HepG2 (cell line): ENCODE data around the gene PLP1.

Experiments
- CTCF ChIP-seq: sonication (generic); formaldehyde crosslinking; IDR thresholded peaks from 2 replicates; pipeline ENCODE4 v1.5.0; 2020; ENCODE audit warnings: mild to moderate bottlenecking, missing genetic modification reagents, moderate library complexity
- GRHL1 ChIP-seq: sonication (generic); formaldehyde crosslinking; conservative IDR thresholded peaks from 2 replicates; pipeline ENCODE4 v1.8.0; 2022; ENCODE audit warnings: missing genetic modification reagents
- HHEX ChIP-seq: IDR thresholded peaks from 2 replicates; pipeline ENCODE4 v1.6.1; 2016; ENCODE audit warnings: control low read depth
- POLR2AphosphoS5 ChIP-seq: IDR thresholded peaks from 2 replicates; pipeline ENCODE4 v1.6.1; 2012; ENCODE audit warnings: low read depth, low read length
- RAD51 ChIP-seq: fragments of 450-650 bp; IDR thresholded peaks from 2 replicates; pipeline ENCODE4 v1.6.1; 2016; ENCODE audit warnings: borderline replicate concordance
- SETDB1 ChIP-seq: sonication (generic); formaldehyde crosslinking; IDR thresholded peaks from 2 replicates; pipeline ENCODE4 v1.5.1; 2020; ENCODE audit warnings: missing genetic modification reagents, mild to moderate bottlenecking, borderline replicate concordance
- SMAD9 ChIP-seq: sonication (generic); formaldehyde crosslinking; IDR thresholded peaks from 2 replicates; pipeline ENCODE4 v1.5.1; 2020; ENCODE audit warnings: mild to moderate bottlenecking, missing genetic modification reagents
- ZBTB39 ChIP-seq: sonication (generic); formaldehyde crosslinking; IDR thresholded peaks from 2 replicates; pipeline ENCODE4 v1.5.0; 2020; ENCODE audit warnings: missing genetic modification reagents
- ZNF20 ChIP-seq: sonication (generic); formaldehyde crosslinking; IDR thresholded peaks from 2 replicates; pipeline ENCODE4 v1.4.0; 2020; ENCODE audit warnings: mild to moderate bottlenecking, moderate library complexity, missing genetic modification reagents
- ZNF512B ChIP-seq: sonication (generic); formaldehyde crosslinking; IDR thresholded peaks from 2 replicates; pipeline ENCODE4 v1.5.1; 2020; ENCODE audit warnings: missing genetic modification reagents, mild to moderate bottlenecking, borderline replicate concordance
- ZNF552 ChIP-seq: sonication (generic); formaldehyde crosslinking; IDR thresholded peaks from 2 replicates; pipeline ENCODE4 v1.9.0; 2022; ENCODE audit warnings: missing genetic modification reagents, mild to moderate bottlenecking, borderline replicate concordance
- ZSCAN12 ChIP-seq: sonication (generic); formaldehyde crosslinking; IDR thresholded peaks from 2 replicates; pipeline ENCODE4 v1.9.0; 2021; ENCODE audit warnings: mild to moderate bottlenecking, missing genetic modification reagents

- TF ChIP-seq SETDB1 (CRISPR knock-in tag) (no peak), ZNF20 (no peak), ZNF552 (CRISPR knock-in tag) (no peak), CTCF (CRISPR knock-in tag) (no peak), RAD51 (no peak), SMAD9 (CRISPR knock-in tag) (no peak), HHEX (CRISPR knock-in tag) (no peak), GRHL1 (CRISPR knock-in tag) (no peak), ZSCAN12 (CRISPR knock-in tag) (no peak), ZBTB39 (CRISPR knock-in tag) (no peak), ZNF512B (CRISPR knock-in tag) (no peak), POLR2AphosphoS5 (no peak)
Measured at GRCh38 chrX:103792916-103793544, 16.4 kb downstream of the PLP1 start.
